GM23338 (cell line): ENCODE data around the gene PLPP2. TPM values are rescaled to one million over a fixed set of nuclear protein-coding genes. Genes with fewer than 3 reads are reported as not detected.

Source experiments
- ATAC-seq: fragments of 200-7000 bp; cut with Tn5 transposase; 3 replicates; pipeline ENCODE4 v1.9.1; 2020
- DNase-seq: peaks from one replicate; pipeline ENCODE4 v3.0.0-alpha.2; 2015; ENCODE audit warnings: low spot score
- H2AFZ ChIP-seq: fragments of 200-600 bp; sonication (generic); 2 replicates; pipeline ENCODE4 v1.8.0; 2016; ENCODE audit warnings: antibody characterized with exemption, mild to moderate bottlenecking, moderate library complexity
- H3F3A ChIP-seq: fragments of 200-600 bp; sonication (generic); replicated peaks from 2 replicates; pipeline ENCODE4 v1.8.0; 2017; ENCODE audit warnings: antibody characterized with exemption, mixed run types, low read depth
- H3K27ac ChIP-seq: fragments of 200-600 bp; sonication (generic); 2 replicates; pipeline ENCODE4 v1.6.1; 2016; ENCODE audit warnings: low read depth
- H3K27me3 ChIP-seq: fragments of 200-600 bp; sonication (generic); 2 replicates; pipeline ENCODE4 v1.8.0; 2016; ENCODE audit warnings: mild to moderate bottlenecking, mixed run types, moderate library complexity; ENCODE audit not compliant: insufficient read depth
- H3K36me3 ChIP-seq: fragments of 200-600 bp; sonication (generic); 2 replicates; pipeline ENCODE4 v1.8.0; 2016; ENCODE audit warnings: mild to moderate bottlenecking; ENCODE audit not compliant: insufficient read depth
- H3K4me1 ChIP-seq: fragments of 200-600 bp; sonication (generic); 2 replicates; pipeline ENCODE4 v1.8.0; 2016; ENCODE audit warnings: mild to moderate bottlenecking, moderate library complexity; ENCODE audit not compliant: insufficient read depth
- H3K4me2 ChIP-seq: fragments of 200-600 bp; sonication (generic); 2 replicates; pipeline ENCODE4 v1.7.1; 2017; ENCODE audit warnings: mixed run types
- H3K4me3 ChIP-seq: fragments of 200-600 bp; sonication (generic); 2 replicates; pipeline ENCODE4 v1.6.1; 2016; ENCODE audit warnings: mixed run types
- H3K79me2 ChIP-seq: fragments of 200-600 bp; sonication (generic); replicated peaks from 2 replicates; pipeline ENCODE4 v1.8.0; 2017; ENCODE audit warnings: mild to moderate bottlenecking; ENCODE audit not compliant: insufficient read depth
- H3K9me2 ChIP-seq: fragments of 200-600 bp; sonication (generic); 2 replicates; pipeline ENCODE4 v1.8.0; 2017; ENCODE audit not compliant: insufficient read depth
- H4K20me1 ChIP-seq: fragments of 200-600 bp; sonication (generic); replicated peaks from 2 replicates; pipeline ENCODE4 v1.8.0; 2017; ENCODE audit warnings: mild to moderate bottlenecking; ENCODE audit not compliant: insufficient read depth
- H3K27ac Mint-ChIP-seq: 2 replicates; pipeline ENCODE4 v1.8.0; 2020; ENCODE audit warnings: inconsistent platforms, mild to moderate bottlenecking, moderate library complexity, mixed read lengths
- H3K27me3 Mint-ChIP-seq: 3 replicates; pipeline ENCODE4 v1.8.0; 2022; ENCODE audit warnings: low read depth, mild to moderate bottlenecking, moderate library complexity, mixed read lengths, inconsistent platforms; ENCODE audit not compliant: insufficient read depth, poor library complexity
- H3K36me3 Mint-ChIP-seq: 3 replicates; pipeline ENCODE4 v1.8.0; 2021; ENCODE audit warnings: low read depth, mild to moderate bottlenecking, inconsistent platforms, moderate library complexity, mixed read lengths
- H3K4me1 Mint-ChIP-seq: 3 replicates; pipeline ENCODE4 v1.8.0; 2020; ENCODE audit warnings: mild to moderate bottlenecking, inconsistent platforms, mixed read lengths
- H3K4me3 Mint-ChIP-seq: 3 replicates; pipeline ENCODE4 v1.8.0; 2021; ENCODE audit warnings: moderate library complexity, mild to moderate bottlenecking, inconsistent platforms, mixed read lengths
- H3K9me3 Mint-ChIP-seq: 3 replicates; pipeline ENCODE4 v1.8.0; 2020; ENCODE audit warnings: moderate library complexity, mild to moderate bottlenecking, inconsistent platforms, mixed read lengths
- CTCF ChIP-seq, 2 experiments: fragments of 200-600 bp in 1 of 2; sonication (generic) in 1 of 2; conservative IDR thresholded peaks; 2 replicates each; pipeline versions ENCODE4 v1.5.1 to v1.6.1; 2016 to 2017; ENCODE audit warnings: antibody characterized with exemption in 2 of 2, low read depth in 2 of 2, mild to moderate bottlenecking in 2 of 2, moderate library complexity in 1 of 2
- ETS1 ChIP-seq: IDR thresholded peaks from 2 replicates; pipeline ENCODE4 v1.6.1; 2016; ENCODE audit warnings: antibody characterized with exemption
- EZH2 ChIP-seq: fragments of 200-600 bp; sonication (generic); IDR thresholded peaks from one replicate; pipeline ENCODE4 v1.8.0; 2017; ENCODE audit warnings: antibody characterized with exemption, mild to moderate bottlenecking, low read depth; ENCODE audit not compliant: unreplicated experiment
- EZH2phosphoT487 ChIP-seq: fragments of 200-600 bp; sonication (generic); IDR thresholded peaks from one replicate; pipeline ENCODE4 v1.8.1; 2018; ENCODE audit warnings: antibody characterized with exemption; ENCODE audit not compliant: unreplicated experiment
- JUNB ChIP-seq: IDR thresholded peaks from one replicate; pipeline ENCODE4 v1.6.1; 2016; ENCODE audit warnings: antibody characterized with exemption; ENCODE audit not compliant: unreplicated experiment
- NANOG ChIP-seq: IDR thresholded peaks from 2 replicates; pipeline ENCODE4 v1.6.1; 2016; ENCODE audit warnings: antibody characterized with exemption, borderline replicate concordance
- REST ChIP-seq: IDR thresholded peaks from one replicate; pipeline ENCODE4 v1.6.1; 2018; ENCODE audit warnings: antibody characterized with exemption; ENCODE audit not compliant: unreplicated experiment
- ZNF114 ChIP-seq: fragments of 250-450 bp; sonication (Bioruptor Pico); IDR thresholded peaks from 2 replicates; pipeline ENCODE4 v1.5.0; 2020; ENCODE audit warnings: mild to moderate bottlenecking, moderate library complexity
- ZNF331 ChIP-seq: fragments of 250-450 bp; sonication (Bioruptor Pico); IDR thresholded peaks from 2 replicates; pipeline ENCODE4 v1.5.0; 2020; ENCODE audit warnings: low read depth, mild to moderate bottlenecking, moderate library complexity
- polyA plus RNA-seq: library from polyadenylated mRNA; unstranded; fragments of >200 nt; fragmentation: Nextera tagmentation; extraction: Ambion mirVana; gene quantifications from 2 replicates; pipeline ENCODE4 v1.2.1, GENCODE V29; 2016
- total RNA-seq: library from RNA; depleted of rRNA; stranded (reverse); fragments of >200 nt; shearing (Covaris generic); gene quantifications from 2 replicates; pipeline ENCODE4 v1.2.3, GENCODE V29; 2014

Gene PLPP2
- total and polyA plus RNA-seq, 2 experiments from 2014 or later = 58.3 to 82.6 TPM

- Mint-ChIP-seq H3K4me1 (no peaks in the 10 kb centered on the region), H3K27me3 (peaks cover 12% of the 10 kb centered on the region), H3K9me3 (peaks cover 23% of the 10 kb centered on the region), H3K27ac (no peak overlapping the region), H3K36me3 (peaks cover 50% of the 10 kb centered on the region), H3K4me3 (no peak overlapping the region)
- Histone ChIP-seq H3K79me2 (peaks cover 73% of the 10 kb centered on the region), H2AFZ (no peak overlapping the region), H3K4me3 (no peak overlapping the region), H3K4me1 (no peaks in the 10 kb centered on the region), H3K27me3 (no peaks in the 10 kb centered on the region), H3K36me3 (peaks cover 6% of the 10 kb centered on the region), H3K27ac (no peak overlapping the region), H4K20me1 (peaks cover 17% of the 10 kb centered on the region), H3F3A (no peaks in the 10 kb centered on the region), H3K4me2 (no peak overlapping the region), H3K9me2 (no peaks in the 10 kb centered on the region)
- ATAC-seq = no peak
- TF ChIP-seq ZNF114 (CRISPR knock-in tag) = no peak
- no peak for TF ChIP-seq EZH2
- TF ChIP-seq REST = no peak
- no peak for TF ChIP-seq ETS1
- TF ChIP-seq ZNF331 (CRISPR knock-in tag) = no peak
- TF ChIP-seq CTCF (conservative IDR thresholded peaks at IDR 0.05; ENCODE audit: low read depth in 2 of 2) = peak in 1 of 2 experiments; percentile 26; a peak in 1 of 4 replicates
- no peak for TF ChIP-seq EZH2phosphoT487
- DNase-seq = no peak
These were observed 26.7 kb upstream of the PLPP2 start for GRCh38 chr19:317710-318508.

GRCh38 chr19:315811-316210 lies 24.6 kb upstream of the PLPP2 start:
- H2AFZ ChIP-seq = no peak overlapping the region
- peaks cover 59% of the 10 kb centered on the region for H3K36me3 Mint-ChIP-seq
- H3K27me3 ChIP-seq = no peaks in the 10 kb centered on the region
- H3K4me1 Mint-ChIP-seq = no peaks in the 10 kb centered on the region
- H3K79me2 ChIP-seq = peaks cover 58% of the 10 kb centered on the region
- H3K4me1 ChIP-seq = no peaks in the 10 kb centered on the region
- no peak overlapping the region for H3K27ac ChIP-seq
- ATAC-seq (no peak), DNase-seq (no peak)
- H3F3A ChIP-seq = no peaks in the 10 kb centered on the region
- peaks cover 11% of the 10 kb centered on the region for H3K27me3 Mint-ChIP-seq
- peaks cover 13% of the 10 kb centered on the region for H4K20me1 ChIP-seq
- H3K4me2 ChIP-seq = no peak overlapping the region
- no peak overlapping the region for H3K4me3 ChIP-seq
- H3K36me3 ChIP-seq = no peaks in the 10 kb centered on the region
- H3K4me3 Mint-ChIP-seq = no peak overlapping the region
- H3K9me2 ChIP-seq = no peaks in the 10 kb centered on the region
- peaks cover 14% of the 10 kb centered on the region for H3K9me3 Mint-ChIP-seq
- H3K27ac Mint-ChIP-seq = no peak overlapping the region
- TF ChIP-seq NANOG (no peak), EZH2phosphoT487 (no peak), JUNB (no peak)
